PC-9 (cell line): ENCODE results near the gene NLK. TPM values are rescaled to one million over a fixed set of nuclear protein-coding genes. Genes with fewer than 3 reads are reported as not detected.

Experiments used
- BruUV-seq: library from RNA; stranded (reverse); fragments of 400-500 nt; replicated peaks from 2 replicates; lab custom pipeline; 2021; lab: Mats Ljungman, UMichigan
- CTCF ChIA-PET: fragments of 300-600 bp; sonication (Branson Sonifier 250); formaldehyde crosslinking; loops from one replicate; lab custom pipeline; 2022; ENCODE audit warnings: antibody characterized with exemption; lab: Charles Lee
- POLR2A ChIA-PET: fragments of 300-600 bp; sonication (Branson Sonifier 250); formaldehyde crosslinking; loops from one replicate; lab custom pipeline; 2022; ENCODE audit warnings: antibody characterized with exemption; ENCODE audit not compliant: unreplicated experiment; lab: Charles Lee
- DNase-seq, 2 experiments: peaks; one replicate each; pipeline versions ENCODE4 v3.0.0 to v3.0.0-alpha.2; 2015 to 2022; ENCODE audit warnings: mixed read lengths in 1 of 2
- H2AFZ ChIP-seq: fragments of 200-600 bp; sonication (generic); 2 replicates; pipeline ENCODE4 v1.8.1; 2017; ENCODE audit warnings: antibody characterized with exemption
- H3F3A ChIP-seq: fragments of 200-600 bp; sonication (generic); 2 replicates; pipeline ENCODE4 v1.8.1; 2017; ENCODE audit warnings: antibody characterized with exemption, mild to moderate bottlenecking, low read depth; ENCODE audit not compliant: insufficient read depth
- H3K27ac ChIP-seq: fragments of 200-600 bp; sonication (generic); 2 replicates; pipeline ENCODE4 v1.6.1; 2016; ENCODE audit warnings: mixed run types
- H3K27me3 ChIP-seq: fragments of 200-600 bp; sonication (generic); 2 replicates; pipeline ENCODE4 v1.6.1; 2016; ENCODE audit warnings: low read depth, mixed run types; ENCODE audit not compliant: insufficient read depth
- H3K36me3 ChIP-seq: fragments of 200-600 bp; sonication (generic); 2 replicates; pipeline ENCODE4 v1.6.1; 2016; ENCODE audit warnings: low read depth, mixed run types
- H3K4me1 ChIP-seq: fragments of 200-600 bp; sonication (generic); replicated peaks from 2 replicates; pipeline ENCODE4 v1.6.1; 2016; ENCODE audit warnings: mixed run types; ENCODE audit not compliant: insufficient read depth
- H3K4me2 ChIP-seq: fragments of 200-600 bp; sonication (generic); 2 replicates; pipeline ENCODE4 v1.6.1; 2017; ENCODE audit warnings: mixed run types
- H3K4me3 ChIP-seq: fragments of 200-600 bp; sonication (generic); 2 replicates; pipeline ENCODE4 v1.6.1; 2016; ENCODE audit warnings: mixed run types
- H3K79me2 ChIP-seq: fragments of 200-600 bp; sonication (generic); 2 replicates; pipeline ENCODE4 v1.6.1; 2017; ENCODE audit warnings: low read depth, mixed run types
- H3K9me2 ChIP-seq: fragments of 200-600 bp; sonication (generic); 2 replicates; pipeline ENCODE4 v1.8.1; 2017; ENCODE audit warnings: mild to moderate bottlenecking; ENCODE audit not compliant: insufficient read depth
- H3K9me3 ChIP-seq: fragments of 200-600 bp; sonication (generic); 2 replicates; pipeline ENCODE4 v1.8.1; 2016; ENCODE audit warnings: low read depth; ENCODE audit not compliant: insufficient read depth
- H4K20me1 ChIP-seq: fragments of 200-600 bp; sonication (generic); 2 replicates; pipeline ENCODE4 v1.8.1; 2017; ENCODE audit not compliant: insufficient read depth
- CTCF ChIP-seq: fragments of 200-600 bp; sonication (generic); conservative IDR thresholded peaks from 2 replicates; pipeline ENCODE4 v1.6.1; 2017; ENCODE audit warnings: mixed run types, antibody characterized with exemption, mild to moderate bottlenecking, moderate library complexity
- EZH2 ChIP-seq: fragments of 200-600 bp; sonication (generic); IDR thresholded peaks from 2 replicates; pipeline ENCODE4 v1.8.0; 2017; ENCODE audit warnings: antibody characterized with exemption, low read depth
- intact Hi-C: fragments of 100-400 bp; cut with micrococcal nuclease; formaldehyde crosslinking; loops from one replicate; pipeline ENCODE4 v1.10.0; 2022; ENCODE audit not compliant: unreplicated experiment
- total RNA-seq: library from RNA; stranded (reverse); gene quantifications from 2 replicates; pipeline ENCODE4 v1.2.3, GENCODE V29; 2021

Gene NLK
- total RNA-seq, 1 experiment from 2014 or later = 20.7 TPM

- Histone ChIP-seq H3K36me3 (peaks cover 2% of the 10 kb centered on the region; the same call in 1 of the 2 replicates), H3K79me2 (no peaks in the 10 kb centered on the region), H3K27me3 (no peaks in the 10 kb centered on the region), H3K9me2 (no peaks in the 10 kb centered on the region), H4K20me1 (peaks cover 3% of the 10 kb centered on the region; the same call in 1 of the 2 replicates), H3F3A (no peaks in the 10 kb centered on the region), H3K4me1 (no peaks in the 10 kb centered on the region), H2AFZ (no peak overlapping the region), H3K4me3 (no peak overlapping the region), H3K4me2 (no peak overlapping the region), H3K27ac (no peak overlapping the region), H3K9me3 (no peaks in the 10 kb centered on the region)
- no peak for TF ChIP-seq CTCF
- no peak for TF ChIP-seq EZH2
- DNase-seq = no peak
- CTCF ChIA-PET = interaction anchor here (0.6 kb wide), 1 partner anchor 1913 kb away, joined by 3 read pairs; no protein-coding TSS in a partner anchor
- intact Hi-C loops = loop anchor here (10.0 kb wide), 1 partner anchor 386 kb away; no protein-coding TSS in a partner anchor
- POLR2A ChIA-PET = no interaction called here
- no TSS peak for BruUV-seq
Measured at GRCh38 chr17:28180449-28180848, 138.0 kb downstream of the NLK start.

DNA sequence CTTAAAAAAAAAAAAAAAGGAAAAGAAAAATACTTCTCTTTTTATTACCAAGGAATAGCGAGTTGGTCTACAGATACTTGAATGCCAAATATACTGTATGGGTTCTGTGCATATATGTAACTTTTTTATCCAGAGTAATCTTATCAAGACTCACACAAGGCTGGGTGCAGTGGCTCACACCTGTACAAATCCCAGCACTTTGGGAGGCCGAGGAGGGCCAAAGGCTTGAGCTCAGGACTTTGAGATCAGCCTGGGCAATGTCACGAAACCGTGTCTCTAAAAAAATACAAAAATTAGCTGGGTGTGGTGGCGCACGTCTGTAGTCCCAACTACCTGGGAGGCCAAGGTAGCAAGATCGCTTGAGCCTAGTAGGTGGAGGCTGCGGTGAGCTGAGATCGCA lies 139.1 kb downstream of the NLK start:
- Histone ChIP-seq H3K9me2 (no peaks in the 10 kb centered on the region), H3K79me2 (no peaks in the 10 kb centered on the region), H2AFZ (no peak overlapping the region), H3K4me1 (no peaks in the 10 kb centered on the region), H3K27ac (no peak overlapping the region), H3K4me3 (no peak overlapping the region), H3K4me2 (no peak overlapping the region), H3K36me3 (peaks cover 11% of the 10 kb centered on the region), H3K27me3 (no peaks in the 10 kb centered on the region), H3K9me3 (no peaks in the 10 kb centered on the region), H4K20me1 (peaks cover 3% of the 10 kb centered on the region; the same call in 1 of the 2 replicates), H3F3A (no peaks in the 10 kb centered on the region)
- POLR2A ChIA-PET = no interaction called here
- no TSS peak for BruUV-seq
- DNase-seq = no peak
- TF ChIP-seq EZH2 (no peak), CTCF (no peak)
- CTCF ChIA-PET = no interaction called here
- intact Hi-C loops = loop anchor here (10.0 kb wide), 1 partner anchor 387 kb away; no protein-coding TSS in a partner anchor

- TF ChIP-seq EZH2 (no peak), CTCF (no peak)
- intact Hi-C loops = loop anchor here (10.0 kb wide), 1 partner anchor 388 kb away; no protein-coding TSS in a partner anchor
Measured at GRCh38 chr17:28182559-28182958, 140.1 kb downstream of the NLK start.

More at GRCh38 chr17:28182559-28182958, 140.1 kb downstream of the NLK start:
- Histone ChIP-seq H3K36me3 (peaks cover 11% of the 10 kb centered on the region), H3K79me2 (no peaks in the 10 kb centered on the region), H3K27me3 (no peaks in the 10 kb centered on the region), H3F3A (no peaks in the 10 kb centered on the region), H3K9me2 (no peaks in the 10 kb centered on the region), H4K20me1 (peaks cover 3% of the 10 kb centered on the region; the same call in 1 of the 2 replicates), H3K9me3 (no peaks in the 10 kb centered on the region), H3K4me3 (no peak overlapping the region), H3K27ac (no peak overlapping the region), H3K4me1 (no peaks in the 10 kb centered on the region), H3K4me2 (no peak overlapping the region), H2AFZ (no peak overlapping the region)
- no TSS peak for BruUV-seq
- DNase-seq = no peak
- POLR2A ChIA-PET = no interaction called here
- CTCF ChIA-PET = no interaction called here
